Activated CD4-positive, alpha-beta T cell treated with anti-CD3 and anti-CD28 coated beads, Interleukin-2, amount 50 U/mL, for 4 hours (primary cell): ENCODE measurements around the gene NECTIN2.
"Not testable (repeated sequence)": the region's sequence is repeated elsewhere in the genome, so short reads cannot be mapped to it uniquely, and the experiment has no call there.

Experiments
- DNase-seq, 2 experiments: peaks; one replicate each; pipeline ENCODE4 v3.0.0-alpha.2; 2020

NECTIN2 gene

GRCh38 chr19:44887648-44888047, 41.6 kb downstream of the NECTIN2 start:
- no peak for DNase-seq

DNA sequence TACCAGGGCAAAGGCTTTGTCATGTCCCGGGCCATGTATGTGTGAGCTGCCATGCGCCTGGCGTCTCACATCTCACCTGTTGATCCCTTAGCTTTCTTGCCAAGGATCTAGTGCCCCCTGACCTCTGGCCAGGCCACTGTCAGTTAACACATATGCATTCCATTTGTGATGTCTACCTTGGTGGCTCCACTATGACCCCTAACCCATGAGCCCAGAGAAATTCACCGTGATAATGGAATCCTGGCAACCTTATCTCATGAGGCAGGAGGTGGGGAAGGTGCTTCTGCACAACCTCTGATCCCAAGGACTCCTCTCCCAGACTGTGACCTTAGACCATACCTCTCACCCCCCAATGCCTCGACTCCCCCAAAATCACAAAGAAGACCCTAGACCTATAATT, 42.2 kb downstream of the NECTIN2 start:
- DNase-seq = not testable (repeated sequence)

DNA sequence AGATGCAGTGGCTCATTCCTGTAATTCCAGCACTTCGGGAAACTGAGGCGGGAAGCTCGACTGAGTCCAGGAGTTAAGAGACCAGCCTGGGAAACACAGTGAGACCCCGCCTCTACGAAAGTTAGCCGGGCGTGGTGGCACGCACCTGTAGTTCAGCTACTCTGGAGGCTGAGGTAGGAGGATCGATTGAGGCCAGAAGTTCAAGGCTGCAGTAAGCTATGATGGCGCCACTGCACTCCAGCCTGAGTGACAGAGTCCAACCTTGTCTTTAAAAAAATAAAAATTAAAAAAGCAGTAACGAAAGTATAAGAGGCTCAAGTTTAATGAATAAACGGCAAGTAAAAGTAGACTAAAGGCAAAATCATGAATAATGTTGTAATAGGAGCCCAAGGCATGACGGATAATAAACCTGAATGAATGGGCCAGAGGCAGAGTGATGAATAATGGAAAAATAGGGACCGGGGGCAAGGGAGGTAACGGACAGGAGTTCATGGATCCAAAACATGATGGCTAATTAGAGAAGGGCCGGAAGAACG, 43.8 kb downstream of the NECTIN2 start:
- no peak for DNase-seq

GRCh38 chr19:44890366-44891015, 44.4 kb downstream of the NECTIN2 start:
- DNase-seq = no peak

- DNase-seq = peak; percentile 100
Measured at GRCh38 chr19:44891016-44891882, 45.2 kb downstream of the NECTIN2 start, which contains the start of gene TOMM40. Gene TOMM40, plus strand, starts transcription at chr19:44891254. Its CDS starts 162 bp downstream, at chr19:44891416.

DNA sequence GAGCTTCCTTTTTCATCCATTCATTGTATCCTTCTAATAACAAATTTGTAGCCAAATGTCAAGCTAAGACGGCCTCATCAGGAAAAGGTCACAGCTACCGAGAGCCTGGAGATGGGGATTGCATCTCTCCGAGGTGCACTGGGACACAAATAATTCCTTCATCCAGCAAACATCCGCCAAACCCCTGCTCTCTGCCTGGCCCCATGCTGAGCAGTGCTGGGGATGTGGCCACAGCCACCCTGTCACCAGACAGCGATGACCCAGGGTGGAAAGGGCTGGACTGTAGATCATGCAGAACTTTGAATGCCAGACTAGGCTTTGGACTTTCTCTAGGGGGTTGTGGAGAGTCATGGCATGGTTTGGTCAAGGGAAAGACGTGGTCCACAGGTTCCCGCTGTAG, 46.8 kb downstream of the NECTIN2 start:
- DNase-seq = no peak

GRCh38 chr19:44893332-44894051, 47.4 kb downstream of the NECTIN2 start:
- DNase-seq = no peak

DNA sequence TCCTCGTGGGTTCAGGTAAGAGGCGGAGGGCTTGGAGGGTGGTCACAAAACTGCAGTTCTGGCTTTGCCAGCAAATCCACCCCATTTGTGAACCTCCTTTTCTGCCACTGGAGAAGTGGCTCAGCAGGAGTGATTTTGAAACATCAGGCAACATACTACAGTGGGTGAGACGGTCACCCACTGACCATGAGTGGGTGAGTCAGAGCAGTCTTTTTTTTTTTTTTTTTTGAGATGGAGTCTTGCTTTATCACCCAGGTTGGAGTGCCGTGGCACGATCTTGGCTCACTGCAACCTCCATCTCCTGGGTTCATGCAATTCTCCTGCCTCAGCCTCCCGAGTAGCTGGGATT, 47.9 kb downstream of the NECTIN2 start:
- no peak for DNase-seq

DNA sequence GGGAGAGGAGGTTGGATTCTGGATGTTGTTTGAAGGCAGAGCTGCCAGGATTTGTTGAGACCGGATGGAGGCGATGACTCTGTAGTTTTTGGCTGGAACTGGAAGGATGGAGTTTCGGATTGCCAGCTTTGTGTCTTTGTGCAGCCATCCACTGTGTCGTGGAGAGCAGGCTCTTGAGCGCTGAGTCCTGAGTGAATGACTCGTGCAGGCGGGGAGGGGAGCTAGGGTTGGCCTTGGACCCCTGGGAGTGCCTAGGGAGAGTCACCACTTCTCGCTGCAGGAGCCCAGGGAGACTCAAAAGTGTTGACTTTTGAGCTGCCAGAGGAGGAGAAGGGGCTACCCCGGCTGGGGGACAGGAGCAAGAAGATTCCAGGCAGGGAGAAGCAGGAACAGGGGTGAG, 48.8 kb downstream of the NECTIN2 start:
- DNase-seq = no peak

- DNase-seq = no peak
Measured at GRCh38 chr19:44897835-44898234, 51.7 kb downstream of the NECTIN2 start.

GRCh38 chr19:44900328-44901244, 54.5 kb downstream of the NECTIN2 start:
- DNase-seq = no peak

DNA sequence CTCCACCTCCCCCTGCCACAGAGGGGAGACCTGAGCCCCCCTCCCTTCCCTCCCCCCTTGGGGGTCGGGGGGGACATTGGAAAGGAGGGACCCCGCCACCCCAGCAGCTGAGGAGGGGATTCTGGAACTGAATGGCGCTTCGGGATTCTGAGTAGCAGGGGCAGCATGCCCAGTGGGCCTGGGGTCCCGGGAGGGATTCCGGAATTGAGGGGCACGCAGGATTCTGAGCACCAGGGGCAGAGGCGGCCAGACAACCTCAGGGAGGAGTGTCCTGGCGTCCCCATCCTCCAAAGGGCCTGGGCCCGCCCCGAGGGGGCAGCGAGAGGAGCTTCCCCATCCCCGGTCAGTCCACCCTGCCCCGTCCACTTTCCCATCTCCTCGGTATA, 57.1 kb downstream of the NECTIN2 start:
- no peak for DNase-seq

- DNase-seq = peak; percentile 60 to 66
Measured at GRCh38 chr19:44903602-44904425, 57.7 kb downstream of the NECTIN2 start.

DNA sequence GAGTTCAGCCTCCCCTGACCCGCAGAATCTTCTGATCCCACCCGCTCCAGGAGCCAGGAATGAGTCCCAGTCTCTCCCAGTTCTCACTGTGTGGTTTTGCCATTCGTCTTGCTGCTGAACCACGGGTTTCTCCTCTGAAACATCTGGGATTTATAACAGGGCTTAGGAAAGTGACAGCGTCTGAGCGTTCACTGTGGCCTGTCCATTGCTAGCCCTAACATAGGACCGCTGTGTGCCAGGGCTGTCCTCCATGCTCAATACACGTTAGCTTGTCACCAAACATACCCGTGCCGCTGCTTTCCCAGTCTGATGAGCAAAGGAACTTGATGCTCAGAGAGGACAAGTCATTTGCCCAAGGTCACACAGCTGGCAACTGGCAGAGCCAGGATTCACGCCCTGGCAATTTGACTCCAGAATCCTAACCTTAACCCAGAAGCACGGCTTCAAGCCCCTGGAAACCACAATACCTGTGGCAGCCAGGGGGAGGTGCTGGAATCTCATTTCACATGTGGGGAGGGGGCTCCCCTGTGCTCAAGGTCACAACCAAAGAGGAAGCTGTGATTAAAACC, 58.4 kb downstream of the NECTIN2 start:
- no peak for DNase-seq

- DNase-seq = no peak
Measured at GRCh38 chr19:44905437-44906160, 59.5 kb downstream of the NECTIN2 start, which contains the start of gene APOE. Gene APOE, plus strand, starts transcription at chr19:44905796. Its CDS starts 829 bp downstream, at chr19:44906625.

- DNase-seq = no peak
Measured at GRCh38 chr19:44907613-44908012, 61.5 kb downstream of the NECTIN2 start.

- no peak for DNase-seq
Measured at GRCh38 chr19:44908074-44908835, 62.2 kb downstream of the NECTIN2 start.

DNA sequence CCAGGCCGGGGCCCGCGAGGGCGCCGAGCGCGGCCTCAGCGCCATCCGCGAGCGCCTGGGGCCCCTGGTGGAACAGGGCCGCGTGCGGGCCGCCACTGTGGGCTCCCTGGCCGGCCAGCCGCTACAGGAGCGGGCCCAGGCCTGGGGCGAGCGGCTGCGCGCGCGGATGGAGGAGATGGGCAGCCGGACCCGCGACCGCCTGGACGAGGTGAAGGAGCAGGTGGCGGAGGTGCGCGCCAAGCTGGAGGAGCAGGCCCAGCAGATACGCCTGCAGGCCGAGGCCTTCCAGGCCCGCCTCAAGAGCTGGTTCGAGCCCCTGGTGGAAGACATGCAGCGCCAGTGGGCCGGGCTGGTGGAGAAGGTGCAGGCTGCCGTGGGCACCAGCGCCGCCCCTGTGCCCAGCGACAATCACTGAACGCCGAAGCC, 62.8 kb downstream of the NECTIN2 start:
- DNase-seq = no peak

- DNase-seq = no peak
Measured at GRCh38 chr19:44909775-44910174, 63.7 kb downstream of the NECTIN2 start.
